Measurements from ENCODE around the gene PCARE.

PCARE gene

GRCh38 chr2:29063056-29063455 lies 11.3 kb downstream of the PCARE start:
- ChIA-PET POLR2A (no interaction called here), CTCF (no interaction called here)
- TF ChIP-seq HDGF (IDR thresholded peaks at IDR 0.05; ENCODE audit: borderline replicate concordance) (no peak), PKNOX1 (IDR thresholded peaks at IDR 0.05) (no peak), CTBP1 (IDR thresholded peaks at IDR 0.05; ENCODE audit: borderline replicate concordance) (no peak), ELF4 (IDR thresholded peaks at IDR 0.05) (no peak), ZNF384 (IDR thresholded peaks at IDR 0.05) (no peak), TARDBP (IDR thresholded peaks at IDR 0.05) (no peak), ARNT (IDR thresholded peaks at IDR 0.05) (no peak), LEF1 (IDR thresholded peaks at IDR 0.05; ENCODE audit: borderline replicate concordance) (no peak), SUZ12 (IDR thresholded peaks at IDR 0.05) (no peak), FOXK2 (IDR thresholded peaks at IDR 0.05) (no peak), L3MBTL2 (conservative IDR thresholded peaks at IDR 0.05) (no peak), FOXA1 (IDR thresholded peaks at IDR 0.05) (no peak)
- DNase-seq (ENCODE audit: extremely low spot score): no peak

GRCh38 chr2:29062371-29062770 lies 12.0 kb downstream of the PCARE start:
- ChIA-PET POLR2A (no interaction called here), CTCF (no interaction called here)
- DNase-seq (ENCODE audit: extremely low spot score): no peak
- TF ChIP-seq LEF1 (IDR thresholded peaks at IDR 0.05; ENCODE audit: borderline replicate concordance) (no peak), ZNF384 (IDR thresholded peaks at IDR 0.05) (no peak), ARNT (IDR thresholded peaks at IDR 0.05) (no peak), CTBP1 (IDR thresholded peaks at IDR 0.05; ENCODE audit: borderline replicate concordance) (no peak), NFRKB (IDR thresholded peaks at IDR 0.05) (no peak), ELF4 (IDR thresholded peaks at IDR 0.05) (no peak), HDGF (IDR thresholded peaks at IDR 0.05; ENCODE audit: borderline replicate concordance) (no peak), SP1 (IDR thresholded peaks at IDR 0.05) (no peak), FOXM1 (IDR thresholded peaks at IDR 0.05; ENCODE audit: borderline replicate concordance) (no peak), PKNOX1 (IDR thresholded peaks at IDR 0.05) (no peak), SUZ12 (IDR thresholded peaks at IDR 0.05) (no peak), FOXK2 (IDR thresholded peaks at IDR 0.05) (no peak), TARDBP (IDR thresholded peaks at IDR 0.05) (no peak)

GRCh38 chr2:29061616-29062015 lies 12.7 kb downstream of the PCARE start:
- TF ChIP-seq SP1 (IDR thresholded peaks at IDR 0.05) (no peak), LEF1 (IDR thresholded peaks at IDR 0.05; ENCODE audit: borderline replicate concordance) (no peak), SUZ12 (IDR thresholded peaks at IDR 0.05) (no peak), FOXA1 (IDR thresholded peaks at IDR 0.05) (no peak), ZNF384 (IDR thresholded peaks at IDR 0.05) (no peak)
- no peak for DNase-seq (ENCODE audit: extremely low spot score)
- POLR2A ChIA-PET: no interaction called here
- CTCF ChIA-PET: no interaction called here

- TF ChIP-seq NFRKB (IDR thresholded peaks at IDR 0.05): no peak
- no peak for TF ChIP-seq ZNF384 (IDR thresholded peaks at IDR 0.05)
- TF ChIP-seq L3MBTL2 (conservative IDR thresholded peaks at IDR 0.05): no peak
- TF ChIP-seq CTBP1 (IDR thresholded peaks at IDR 0.05; ENCODE audit: borderline replicate concordance): no peak
- no peak for TF ChIP-seq ELF4 (IDR thresholded peaks at IDR 0.05)
- no peak for TF ChIP-seq SP1 (IDR thresholded peaks at IDR 0.05)
- TF ChIP-seq FOXK2 (IDR thresholded peaks at IDR 0.05): no peak
- TF ChIP-seq PKNOX1 (IDR thresholded peaks at IDR 0.05): no peak
- no peak for TF ChIP-seq HDGF (IDR thresholded peaks at IDR 0.05; ENCODE audit: borderline replicate concordance)
- no peak for TF ChIP-seq LEF1 (IDR thresholded peaks at IDR 0.05; ENCODE audit: borderline replicate concordance)
- TF ChIP-seq BHLHE40 (IDR thresholded peaks at IDR 0.05; ENCODE audit: borderline replicate concordance): no peak
- no peak for TF ChIP-seq FOXM1 (IDR thresholded peaks at IDR 0.05; ENCODE audit: borderline replicate concordance)
- TF ChIP-seq ARNT (IDR thresholded peaks at IDR 0.05): no peak
- no peak for TF ChIP-seq TARDBP (IDR thresholded peaks at IDR 0.05)
- TF ChIP-seq FOXA1 (IDR thresholded peaks at IDR 0.05): no peak
- TF ChIP-seq SUZ12 (IDR thresholded peaks at IDR 0.05): no peak
- no peak for DNase-seq (ENCODE audit: extremely low spot score)
- POLR2A ChIA-PET: no interaction called here
- CTCF ChIA-PET: interaction anchor here (0.6 kb wide), 1 partner anchor 214 kb away, joined by 3 read pairs; no protein-coding TSS in a partner anchor
Observed at GRCh38 chr2:29061176-29061575, 13.1 kb downstream of the PCARE start.

- no peak for TF ChIP-seq LEF1 (IDR thresholded peaks at IDR 0.05; ENCODE audit: borderline replicate concordance)
- no peak for TF ChIP-seq NFRKB (IDR thresholded peaks at IDR 0.05)
- TF ChIP-seq ARNT (IDR thresholded peaks at IDR 0.05): no peak
- TF ChIP-seq L3MBTL2 (conservative IDR thresholded peaks at IDR 0.05): no peak
- no peak for TF ChIP-seq PKNOX1 (IDR thresholded peaks at IDR 0.05)
- no peak for TF ChIP-seq ELF4 (IDR thresholded peaks at IDR 0.05)
- no peak for TF ChIP-seq CTBP1 (IDR thresholded peaks at IDR 0.05; ENCODE audit: borderline replicate concordance)
- no peak for TF ChIP-seq ZNF384 (IDR thresholded peaks at IDR 0.05)
- TF ChIP-seq TARDBP (IDR thresholded peaks at IDR 0.05): no peak
- no peak for TF ChIP-seq FOXM1 (IDR thresholded peaks at IDR 0.05; ENCODE audit: borderline replicate concordance)
- no peak for TF ChIP-seq SUZ12 (IDR thresholded peaks at IDR 0.05)
- TF ChIP-seq FOXA1 (IDR thresholded peaks at IDR 0.05): no peak
- TF ChIP-seq SP1 (IDR thresholded peaks at IDR 0.05): no peak
- no peak for TF ChIP-seq BHLHE40 (IDR thresholded peaks at IDR 0.05; ENCODE audit: borderline replicate concordance)
- TF ChIP-seq HDGF (IDR thresholded peaks at IDR 0.05; ENCODE audit: borderline replicate concordance): no peak
- no peak for TF ChIP-seq FOXK2 (IDR thresholded peaks at IDR 0.05)
- CTCF ChIA-PET: interaction anchor here (0.6 kb wide), 1 partner anchor 215 kb away, joined by 3 read pairs; no protein-coding TSS in a partner anchor
- no peak for DNase-seq (ENCODE audit: extremely low spot score)
- POLR2A ChIA-PET: no interaction called here
Observed at GRCh38 chr2:29060441-29060840, 13.9 kb downstream of the PCARE start.

GRCh38 chr2:29059624-29060023 lies 14.7 kb downstream of the PCARE start:
- DNase-seq (ENCODE audit: extremely low spot score): no peak
- CTCF ChIA-PET: no interaction called here

More at GRCh38 chr2:29059624-29060023, 14.7 kb downstream of the PCARE start:
- TF ChIP-seq L3MBTL2 (conservative IDR thresholded peaks at IDR 0.05) (no peak), HDGF (IDR thresholded peaks at IDR 0.05; ENCODE audit: borderline replicate concordance) (no peak), PKNOX1 (IDR thresholded peaks at IDR 0.05) (no peak), LEF1 (IDR thresholded peaks at IDR 0.05; ENCODE audit: borderline replicate concordance) (no peak), SP1 (IDR thresholded peaks at IDR 0.05) (no peak), TARDBP (IDR thresholded peaks at IDR 0.05) (no peak), FOXM1 (IDR thresholded peaks at IDR 0.05; ENCODE audit: borderline replicate concordance) (no peak), ELF4 (IDR thresholded peaks at IDR 0.05) (no peak), NFRKB (IDR thresholded peaks at IDR 0.05) (no peak), SUZ12 (IDR thresholded peaks at IDR 0.05) (no peak), FOXA1 (IDR thresholded peaks at IDR 0.05) (no peak), FOXK2 (IDR thresholded peaks at IDR 0.05) (no peak), CTBP1 (IDR thresholded peaks at IDR 0.05; ENCODE audit: borderline replicate concordance) (no peak)
- POLR2A ChIA-PET: no interaction called here

All from HEK293T (cell line).